ENCODE measurements around the gene TMA7B. TPM values are rescaled to one million over a fixed set of nuclear protein-coding genes. Genes with fewer than 3 reads are reported as not detected.
A peak's percentile ranks its signal among the peaks of the same experiment; 100 is the strongest.

TMA7B gene
- total and polyA plus RNA-seq, 2 of the 4 experiments (the other 2 are of a cell fraction), result not detected

- Histone ChIP-seq H3K9ac (ENCODE audit: low read depth, low read length) (no peak overlapping the region), H3K79me1 (ENCODE audit: low read depth in 1 of 2, low read length in 2 of 2) (no peaks in the 10 kb centered on the region), H3K27ac (ENCODE audit: insufficient read depth, low read length) (no peak overlapping the region), H2AK9ac (replicated peaks; ENCODE audit: low read depth, low read length, poor library complexity) (no peak overlapping the region), H3K14ac (replicated peaks; ENCODE audit: low read depth, low read length) (no peak overlapping the region), H2BK5ac (ENCODE audit: low read depth, low read length, poor library complexity, severe bottlenecking) (no peak overlapping the region), H3K4me2 (ENCODE audit: low read depth, low read length) (no peak overlapping the region), H3K4ac (ENCODE audit: low read depth, low read length) (no peak overlapping the region), H4K91ac (ENCODE audit: insufficient read depth, low read depth, low read length) (no peak overlapping the region), H2BK120ac (ENCODE audit: low read depth, low read length) (no peak overlapping the region), H3K4me1 (ENCODE audit: control insufficient read depth, insufficient read depth, low read length) (no peaks in the 10 kb centered on the region), H2AK5ac (ENCODE audit: low read depth, low read length) (no peak overlapping the region), H3K27me3 (ENCODE audit: control insufficient read depth, insufficient read depth, low read length) (peaks cover 68% of the 10 kb centered on the region), H4K8ac (ENCODE audit: low read depth in 2 of 2, low read length in 2 of 2) (no peak overlapping the region), H3K4me3 (ENCODE audit: insufficient read depth, low read depth, low read length) (no peak overlapping the region), H3K36me3 (ENCODE audit: control insufficient read depth, insufficient read depth, low read length) (no peaks in the 10 kb centered on the region), H3K56ac (ENCODE audit: extremely low read depth, insufficient read depth, low read length) (no peak overlapping the region), H2AFZ (replicated peaks; ENCODE audit: low read length, poor library complexity) (peak overlapping the region; percentile 49), H2BK15ac (ENCODE audit: low read depth, low read length) (no peak overlapping the region), H3K9me3 (ENCODE audit: control insufficient read depth, insufficient read depth, low read length) (no peaks in the 10 kb centered on the region), H4K20me1 (ENCODE audit: insufficient read depth, low read length) (no peaks in the 10 kb centered on the region), H3K23ac (ENCODE audit: low read depth, low read length) (no peak overlapping the region), H2BK20ac (ENCODE audit: low read depth, low read length) (no peak overlapping the region), H3K9me1 (ENCODE audit: insufficient read depth, low read length) (no peaks in the 10 kb centered on the region), H3K18ac (ENCODE audit: low read depth, low read length) (no peak overlapping the region), H4K5ac (ENCODE audit: low read depth, low read length) (no peak overlapping the region)
- WGBS, 2 experiments (ENCODE audit: extremely low coverage in 2 of 2, insufficient read length in 1 of 2), result 80% methylated on average over 5 of the region's 7 CpGs; no CpG with 5 or more reads in 1 of the 2 experiments
- in situ Hi-C loops (cut with MboI; ENCODE audit: low sequenced_read_pairs) (no loop called here), dilution Hi-C loops (cut with HindIII; ENCODE audit: low sequenced_read_pairs, unreplicated experiment) (no loop called here), intact Hi-C loops (cut with micrococcal nuclease) (no loop called here)
- DNase-seq (no peak), ATAC-seq (ENCODE audit: low read depth) (no peak)
- TF ChIP-seq CHD1 (IDR thresholded peaks at IDR 0.05; ENCODE audit: low read depth, low read length) (no peak), ELK1 (IDR thresholded peaks at IDR 0.05; ENCODE audit: borderline replicate concordance, low read depth, low read length) (no peak), POLR2A (IDR thresholded peaks at IDR 0.05; ENCODE audit: low read depth, low read length) (no peak), BHLHE40 (IDR thresholded peaks at IDR 0.05; ENCODE audit: low read depth, low read length) (no peak), RFX5 (IDR thresholded peaks at IDR 0.05; ENCODE audit: low read depth, low read length) (no peak), RAD21 (IDR thresholded peaks at IDR 0.05; ENCODE audit: low read length) (no peak), FOS (IDR thresholded peaks at IDR 0.05; ENCODE audit: low read depth, low read length) (no peak), MAZ (IDR thresholded peaks at IDR 0.05; ENCODE audit: borderline replicate concordance, low read depth, low read length) (no peak), CTCF (conservative IDR thresholded peaks at IDR 0.05; ENCODE audit: low read depth, low read length) (no peak), SMC3 (IDR thresholded peaks at IDR 0.05; ENCODE audit: low read depth, low read length) (no peak), RCOR1 (IDR thresholded peaks at IDR 0.05; ENCODE audit: insufficient replicate concordance, low read length) (no peak), USF2 (IDR thresholded peaks at IDR 0.05; ENCODE audit: low read depth, low read length) (no peak), NFE2L2 (IDR thresholded peaks at IDR 0.05; ENCODE audit: low read depth, low read length) (no peak), CEBPB (IDR thresholded peaks at IDR 0.05; ENCODE audit: low read depth, low read length) (no peak), MXI1 (IDR thresholded peaks at IDR 0.05; ENCODE audit: borderline replicate concordance, low read depth, low read length) (no peak), MAFK (IDR thresholded peaks at IDR 0.05; ENCODE audit: low read depth, low read length) (no peak)
- POLR2A ChIA-PET (ENCODE audit: unreplicated experiment), result no interaction called here
- CTCF ChIA-PET, result no interaction called here
- no TSS peak for BruUV-seq (replicated peaks)
These were observed 29.4 kb downstream of the TMA7B start for GRCh38 chr22:39989633-39990032.
